T-helper 1 cell treated with Interleukin-12 subunit alpha and Interleukin-12 subunit beta and Interleukin-4 antibody, amounts not matched to agents 30 ng/mL and 1 ng/mL, for 36 hours (primary cell): ENCODE measurements around the gene PHF2. TPM values are rescaled to one million over a fixed set of nuclear protein-coding genes. Genes with fewer than 3 reads are reported as not detected.

Source experiments
- intact Hi-C: fragments of 100-400 bp; cut with micrococcal nuclease; formaldehyde crosslinking; loops from one replicate; pipeline ENCODE4 v1.15.1; 2024
- total RNA-seq: library from RNA; stranded (reverse); gene quantifications from 2 replicates; pipeline ENCODE4 v1.2.3, GENCODE V29; 2022

PHF2 gene
- 28.2 and 29.9 TPM in 2 replicates for total RNA-seq

DNA sequence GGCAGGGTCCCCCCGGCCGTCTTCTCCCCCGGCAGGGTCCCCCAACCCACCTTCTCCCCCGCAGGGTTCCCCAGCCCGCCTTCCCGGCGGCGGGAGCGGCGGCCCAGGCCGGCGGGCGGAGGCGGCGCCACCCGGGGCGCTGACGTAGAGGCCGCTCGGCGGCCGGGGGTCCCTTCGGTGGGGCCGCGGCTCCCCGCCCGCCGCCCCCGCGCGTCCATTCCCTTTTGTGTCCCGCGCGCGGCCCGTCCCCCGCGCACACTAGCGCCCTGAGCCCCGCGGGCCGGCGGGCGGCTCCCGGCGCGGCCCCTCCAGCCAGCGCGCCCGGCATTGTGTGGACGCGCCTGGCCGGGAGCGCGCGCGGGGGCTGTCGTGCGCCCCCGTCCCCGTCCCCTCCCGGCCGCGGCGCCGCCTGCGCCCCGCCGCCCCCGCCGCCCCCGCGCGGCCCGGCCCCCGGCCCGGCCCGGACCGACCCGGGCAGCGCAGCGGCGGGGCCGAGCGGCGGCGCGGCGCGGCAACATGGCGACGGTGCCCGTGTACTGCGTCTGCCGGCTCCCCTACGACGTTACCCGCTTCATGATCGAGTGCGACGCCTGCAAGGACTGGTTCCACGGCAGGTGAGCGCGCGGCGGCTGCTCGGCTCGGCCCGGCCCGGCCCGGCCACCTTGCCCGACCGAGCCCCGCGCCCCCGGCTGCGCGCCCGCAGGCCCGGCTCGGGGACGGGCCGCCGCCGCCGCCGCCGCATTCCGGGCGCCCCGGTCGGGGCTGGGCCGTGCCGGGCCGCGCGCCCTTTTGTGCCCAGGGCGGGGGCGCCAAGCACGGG lies at the start of gene PHF2:
PHF2 (plus strand) TSS at position 327 of the 820 bp plus-strand sequence; CDS start at position 517, 190 bp downstream.
- intact Hi-C loops: loop anchor here (1.0 kb wide), 2 partner anchors 10 to 811 kb away; no protein-coding TSS in a partner anchor

DNA sequence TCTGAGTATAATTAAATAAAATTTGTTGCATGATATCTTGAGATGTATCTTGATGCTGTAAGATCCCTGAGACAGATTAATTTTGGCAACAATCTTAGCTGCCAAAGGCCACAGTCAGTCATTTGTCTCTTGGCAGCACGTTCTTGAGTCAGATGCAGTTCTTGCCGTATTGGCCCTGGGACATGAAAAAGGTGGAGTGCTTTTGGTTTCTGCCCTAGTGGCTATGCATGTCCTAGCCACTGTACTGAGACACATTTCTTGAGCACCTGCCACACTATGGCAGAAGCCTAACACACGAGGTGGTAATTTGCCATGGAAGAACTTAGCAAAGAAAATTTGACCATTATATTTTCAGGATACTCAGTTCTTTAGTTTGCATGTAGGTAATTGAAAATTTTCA lies 45.0 kb upstream of the PHF2 start:
- intact Hi-C loops: no loop called here

DNA sequence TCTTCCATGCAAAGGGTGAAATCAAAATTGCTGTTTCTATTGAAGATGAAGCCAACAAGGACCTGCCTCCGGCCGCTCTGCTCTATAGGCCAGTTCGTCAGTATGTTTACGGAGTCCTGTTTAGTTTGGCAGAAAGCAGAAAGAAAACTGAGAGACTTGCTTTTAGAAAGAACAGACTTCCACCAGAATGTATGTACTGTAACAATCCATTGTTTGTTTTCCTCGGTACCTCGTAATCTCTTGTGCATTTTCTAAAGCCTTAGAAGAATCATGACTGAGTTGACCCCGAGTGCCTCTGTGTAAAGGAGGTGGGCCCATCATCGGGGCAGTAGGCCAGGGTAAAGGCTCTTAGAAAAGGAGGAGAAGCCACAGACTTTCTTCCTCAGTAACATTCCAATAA lies 44.2 kb upstream of the PHF2 start:
- intact Hi-C loops: no loop called here

DNA sequence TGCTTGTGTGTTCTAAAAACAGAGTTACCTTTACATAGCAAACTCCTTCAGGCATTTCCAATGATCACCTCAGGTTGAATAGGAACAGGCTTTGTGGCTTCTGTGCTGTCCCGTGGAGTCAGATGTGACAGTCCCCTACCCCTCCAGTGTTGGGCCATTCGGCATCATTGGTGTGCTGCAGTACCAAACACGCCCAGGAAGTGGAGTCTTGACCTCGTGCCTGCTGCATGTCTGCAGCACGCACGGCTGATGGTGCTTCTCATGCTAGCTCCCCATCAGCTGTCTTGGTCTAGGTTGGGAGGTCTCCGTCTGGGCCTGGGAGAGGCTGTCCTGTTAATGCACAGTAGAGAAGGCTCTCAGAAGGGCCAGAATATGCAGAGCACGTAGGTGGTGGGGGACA lies 42.5 kb upstream of the PHF2 start:
- intact Hi-C loops: no loop called here

DNA sequence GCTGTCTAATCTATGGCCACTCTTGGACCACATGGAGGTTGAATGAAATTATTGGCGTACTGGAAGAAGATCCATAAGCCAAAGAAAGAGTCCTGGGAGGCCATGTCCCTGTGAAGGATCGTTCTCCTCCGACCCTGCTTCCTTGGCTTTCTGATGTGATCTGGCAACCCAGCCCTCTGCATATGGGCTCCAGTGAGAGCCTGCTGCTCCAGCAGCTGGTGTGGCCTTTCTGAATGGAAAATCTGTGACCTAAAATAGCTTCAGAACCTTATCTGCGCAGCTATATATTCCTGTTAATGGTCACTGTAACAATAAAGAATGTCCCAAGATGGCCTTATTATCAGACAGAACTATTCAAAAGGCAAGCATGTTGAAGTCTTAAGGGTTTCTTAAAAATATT lies 40.2 kb upstream of the PHF2 start:
- intact Hi-C loops: no loop called here

DNA sequence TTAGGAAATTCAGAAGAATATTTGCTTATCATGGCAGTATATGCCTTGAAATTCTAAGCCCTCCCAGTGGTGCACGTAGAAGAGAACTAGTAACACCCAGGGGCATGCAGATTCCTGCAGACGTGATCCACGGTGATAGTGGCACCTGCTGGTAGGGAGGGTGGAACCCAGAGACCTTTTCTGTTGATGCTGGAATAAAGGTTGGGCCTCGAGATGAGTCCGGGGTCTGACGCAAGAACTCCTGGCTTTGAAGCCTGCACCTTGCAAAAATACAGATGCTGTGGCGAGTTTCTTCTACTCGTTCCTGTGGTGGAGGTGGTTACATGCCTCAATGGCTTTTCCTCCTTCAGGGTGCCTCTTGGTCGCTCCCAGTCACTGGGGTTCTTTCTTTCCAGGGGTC lies 39.5 kb upstream of the PHF2 start:
- intact Hi-C loops: no loop called here

DNA sequence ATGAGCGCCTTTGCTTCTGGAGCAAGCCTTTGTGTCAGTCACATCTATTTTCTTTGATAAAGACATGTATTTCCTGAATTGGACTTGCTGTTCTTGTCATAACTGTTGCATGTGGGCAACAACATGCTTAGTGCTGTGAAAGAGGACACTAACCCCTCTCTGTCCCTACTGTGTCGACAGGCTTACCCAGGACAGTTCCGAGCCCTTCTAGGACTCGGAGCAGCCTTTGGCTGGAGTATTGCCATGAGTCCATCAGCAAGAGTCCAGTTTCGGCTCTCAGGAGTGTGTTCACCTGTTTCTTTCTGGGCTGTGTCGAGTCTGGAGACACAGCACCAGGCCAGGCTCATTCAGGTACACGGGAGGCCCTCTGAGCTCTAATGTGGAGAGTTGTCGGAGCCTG lies 36.1 kb upstream of the PHF2 start:
- intact Hi-C loops: no loop called here

DNA sequence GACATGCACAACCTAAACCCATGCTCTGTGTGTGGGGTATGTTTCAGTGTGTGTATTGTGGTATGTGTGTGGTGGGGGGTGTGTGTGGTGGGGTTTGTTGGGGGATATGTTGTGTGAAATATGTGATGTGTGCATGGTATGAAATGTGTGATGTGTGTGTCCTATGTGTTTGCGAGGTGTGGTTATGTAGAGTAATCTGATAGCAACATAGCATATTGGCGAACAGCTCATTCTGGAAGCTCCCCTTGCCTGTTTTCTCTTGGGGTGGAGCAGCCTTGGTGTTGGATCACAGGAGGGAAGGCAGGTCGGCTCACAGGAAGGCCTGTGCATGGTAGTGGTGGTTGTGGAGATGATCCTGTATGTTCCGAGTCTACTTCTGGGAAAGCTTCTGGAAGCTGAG lies 35.4 kb upstream of the PHF2 start:
- intact Hi-C loops: no loop called here

DNA sequence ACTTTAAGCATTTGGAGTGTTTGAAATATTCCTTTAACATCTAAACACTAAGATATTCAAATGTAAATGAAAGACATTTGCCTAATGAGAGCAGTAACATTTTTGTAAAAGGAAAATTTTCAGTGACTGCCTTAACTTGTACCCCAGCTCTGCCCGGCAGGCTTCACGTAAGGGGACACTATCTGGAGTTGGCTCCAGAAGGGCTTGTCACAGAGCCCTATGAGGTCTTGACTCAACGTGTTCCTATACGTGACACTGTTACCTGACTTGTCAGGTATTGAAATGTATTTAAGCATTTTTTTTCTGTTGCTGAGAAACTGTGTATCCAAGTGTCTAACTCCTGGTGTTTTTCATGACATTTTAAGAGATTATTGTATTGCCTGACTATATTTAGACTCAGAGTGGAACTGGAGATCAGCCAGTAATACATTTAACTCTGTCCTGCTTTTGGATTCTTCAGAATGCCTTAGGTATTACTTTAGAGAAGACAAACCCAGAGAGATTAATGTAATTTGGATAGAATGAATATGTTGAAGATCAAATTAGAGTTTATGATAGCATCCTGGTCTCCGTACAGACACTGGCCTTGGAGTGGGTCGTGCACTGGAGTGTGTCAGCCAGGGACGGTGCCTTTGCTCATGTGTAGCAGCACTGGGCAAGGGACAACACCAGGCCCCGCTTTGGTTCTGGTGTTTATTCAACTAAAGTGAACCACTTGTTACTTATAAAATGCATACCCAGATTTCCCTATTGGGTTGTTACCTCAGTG lies 34.6 kb upstream of the PHF2 start:
- intact Hi-C loops: no loop called here

DNA sequence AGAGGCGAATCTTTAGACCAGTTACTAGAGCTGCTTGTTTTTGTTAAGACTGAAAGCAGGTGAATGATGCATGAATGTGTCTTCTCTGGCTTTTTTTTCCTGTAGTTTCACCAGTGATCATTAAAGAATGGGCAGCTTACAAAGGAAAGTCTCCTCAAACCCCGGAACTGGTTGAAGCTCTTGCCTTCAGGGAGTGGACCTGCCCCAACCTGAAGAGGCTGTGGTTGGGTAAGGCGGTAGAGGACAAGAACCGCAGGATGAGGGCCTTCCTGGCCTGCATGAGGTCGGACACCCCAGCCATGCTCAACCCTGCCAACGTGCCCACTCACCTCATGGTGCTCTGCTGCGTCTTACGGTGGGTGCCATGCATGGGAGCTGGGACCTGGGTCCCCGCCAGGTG lies 33.3 kb upstream of the PHF2 start:
- intact Hi-C loops: no loop called here

DNA sequence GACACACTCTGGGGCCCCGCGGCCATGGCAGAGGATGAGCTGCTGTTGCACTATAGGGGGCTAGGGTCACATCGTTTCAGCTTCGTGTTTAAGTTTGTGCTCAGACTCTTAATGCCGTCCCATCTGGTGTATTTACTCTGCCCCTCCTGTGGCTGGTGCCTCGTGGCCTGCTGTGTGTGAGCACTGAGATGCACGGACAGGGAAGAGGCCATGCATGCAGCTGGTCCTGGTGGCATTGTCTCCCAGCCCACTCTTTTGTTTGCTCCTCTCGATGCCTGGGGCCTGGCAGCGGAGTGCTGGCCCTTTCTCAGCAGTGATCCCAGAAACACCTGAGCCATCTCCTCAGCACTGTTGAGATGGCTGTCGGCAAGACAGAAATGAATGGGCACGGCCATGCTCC lies 30.0 kb upstream of the PHF2 start:
- intact Hi-C loops: no loop called here

DNA sequence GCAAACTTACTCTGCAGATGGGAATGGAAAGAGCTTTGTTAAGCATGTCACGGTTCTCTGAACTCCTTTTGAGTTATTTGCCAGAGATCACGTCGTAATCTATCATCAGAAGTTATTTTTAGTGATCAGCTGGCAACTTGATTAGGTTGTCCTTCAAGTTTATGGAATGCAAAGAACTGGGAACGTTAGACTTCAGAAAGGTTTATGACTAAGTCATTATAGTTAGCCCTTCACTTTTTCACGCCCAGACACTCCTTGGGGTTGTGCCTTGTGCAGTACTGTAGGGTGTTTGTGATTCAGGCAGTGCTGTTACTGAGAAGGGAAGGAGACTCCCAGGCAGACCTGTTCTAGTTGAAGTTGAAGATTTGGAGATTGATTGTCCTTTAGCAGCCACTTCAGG lies 26.8 kb upstream of the PHF2 start:
- intact Hi-C loops: no loop called here

DNA sequence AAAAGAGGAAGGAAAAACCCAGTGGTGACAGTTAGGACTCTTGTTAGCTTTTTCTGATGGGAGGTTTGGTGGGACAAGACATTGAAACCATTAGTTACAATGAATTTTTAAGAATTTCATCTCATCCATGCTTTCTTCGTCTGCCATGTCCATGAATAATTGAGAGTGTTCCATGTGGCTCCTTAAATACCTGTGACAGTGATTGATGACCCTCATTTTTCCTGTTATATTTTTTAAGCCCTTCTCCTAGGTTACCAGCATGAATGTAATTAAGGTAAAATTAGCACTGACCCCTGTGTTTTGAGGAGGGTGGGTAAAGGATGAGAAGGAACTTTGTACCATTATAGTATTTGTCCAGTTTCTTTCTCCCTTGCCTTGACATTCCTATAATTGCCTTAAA lies 23.5 kb upstream of the PHF2 start:
- intact Hi-C loops: no loop called here

DNA sequence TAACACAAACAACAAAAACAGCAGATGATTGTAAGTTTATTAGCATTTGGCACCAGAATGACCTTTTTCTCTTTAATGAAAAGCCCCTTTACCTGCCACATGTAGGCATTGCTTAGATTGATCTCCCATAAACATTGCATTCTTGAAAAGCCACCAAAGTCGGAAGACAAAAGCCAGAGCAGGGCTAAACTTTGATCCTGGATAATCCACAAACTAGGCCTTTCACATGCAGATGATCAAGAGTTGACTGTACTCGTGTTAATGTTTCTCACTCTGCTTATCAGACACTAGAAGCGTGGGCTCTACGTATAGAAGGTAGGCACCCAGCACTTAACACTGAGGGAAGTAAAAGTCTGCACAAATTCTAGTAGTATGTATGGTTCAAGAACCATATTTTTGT lies 21.0 kb upstream of the PHF2 start:
- intact Hi-C loops: no loop called here

DNA sequence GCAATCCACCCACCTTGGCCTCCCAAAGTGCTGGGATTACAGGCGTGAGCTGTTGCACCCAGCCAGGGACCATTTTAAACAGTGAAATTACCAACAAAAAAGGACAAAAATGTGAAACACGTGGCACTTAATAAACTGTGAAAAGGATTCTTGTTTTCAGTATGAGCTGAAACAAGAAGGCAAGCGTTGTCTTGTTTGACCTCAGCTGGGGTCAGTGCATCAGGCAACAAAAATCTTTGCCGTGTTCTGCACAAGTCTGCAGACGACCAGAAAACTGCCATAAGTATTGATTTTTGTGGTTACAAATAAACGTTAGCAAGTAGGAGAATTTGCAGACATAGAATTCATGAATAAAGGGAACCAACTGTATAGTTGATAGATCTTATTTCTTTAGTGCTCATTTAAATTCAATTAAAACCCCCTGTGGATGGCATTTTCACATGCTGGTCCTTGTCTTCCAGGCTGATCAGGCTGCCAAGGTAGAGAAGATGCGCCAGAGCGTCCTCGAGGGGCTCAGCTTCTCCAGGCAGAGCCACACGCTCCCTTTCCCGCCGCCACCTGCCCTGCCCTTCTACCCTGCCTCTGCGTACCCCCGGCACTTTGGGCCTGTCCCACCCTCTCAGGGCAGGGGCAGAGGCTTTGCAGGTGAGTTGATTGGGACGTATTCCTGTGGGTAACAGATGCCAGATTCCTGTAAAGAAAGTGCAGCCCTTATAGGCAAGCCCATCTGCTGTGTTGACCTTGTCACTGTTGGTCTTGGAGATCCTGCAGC lies 18.8 kb upstream of the PHF2 start:
- intact Hi-C loops: no loop called here

DNA sequence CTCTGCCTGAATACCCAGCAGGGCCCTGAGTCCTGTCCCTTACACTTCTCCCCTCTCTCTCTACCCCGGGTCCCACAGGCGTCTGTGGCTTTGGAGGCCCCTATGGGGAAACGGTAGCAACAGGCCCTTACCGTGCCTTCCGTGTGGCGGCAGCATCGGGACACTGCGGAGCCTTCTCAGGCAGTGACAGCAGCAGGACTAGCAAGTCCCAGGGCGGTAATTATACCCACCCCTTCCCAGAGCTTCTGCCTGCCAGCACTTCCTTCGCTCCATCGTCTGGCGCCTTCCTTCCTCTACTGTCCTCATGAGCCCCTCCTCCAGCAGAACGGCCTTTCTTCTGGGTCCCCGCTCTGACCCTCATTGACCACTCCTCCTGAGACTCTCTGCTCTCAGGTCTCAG lies 17.9 kb upstream of the PHF2 start:
- intact Hi-C loops: no loop called here

DNA sequence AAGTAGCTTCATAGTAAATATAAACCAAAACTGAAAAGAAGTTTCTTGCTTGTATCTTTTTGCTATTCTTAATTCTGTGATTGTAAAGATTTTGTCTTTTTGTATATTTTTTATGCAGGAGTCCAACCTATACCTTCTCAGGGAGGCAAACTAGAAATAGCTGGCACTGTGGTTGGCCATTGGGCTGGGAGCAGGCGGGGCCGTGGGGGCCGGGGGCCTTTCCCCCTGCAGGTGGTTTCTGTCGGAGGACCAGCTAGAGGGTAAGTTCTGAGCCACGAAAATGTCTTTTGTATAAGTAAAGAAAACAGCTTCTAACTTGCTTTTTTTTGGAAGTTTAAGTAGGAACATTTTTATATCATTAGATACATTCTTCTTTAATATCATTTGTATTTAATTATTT lies 15.4 kb upstream of the PHF2 start:
- intact Hi-C loops: loop anchor here (10.0 kb wide), 2 partner anchors 536 to 1446 kb away; partner anchors contain the start of gene SPTLC1

DNA sequence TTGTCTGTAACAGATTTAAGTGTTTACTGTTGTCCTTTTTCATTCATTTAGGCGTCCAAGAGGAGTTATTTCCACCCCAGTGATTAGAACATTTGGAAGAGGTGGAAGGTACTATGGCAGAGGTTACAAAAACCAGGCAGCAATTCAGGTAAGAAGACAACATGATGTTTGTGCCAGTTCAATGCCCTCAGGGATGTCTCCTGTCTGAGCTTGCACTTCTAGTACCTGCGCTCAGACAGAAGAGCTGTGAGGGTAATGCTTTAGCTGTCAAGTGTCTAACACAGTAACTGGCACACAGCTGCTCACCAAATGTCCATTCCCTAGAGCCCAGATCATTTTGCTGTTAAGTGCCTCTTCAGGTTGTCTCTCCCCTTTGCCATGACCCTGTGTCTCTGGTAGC lies 14.2 kb upstream of the PHF2 start:
- intact Hi-C loops: loop anchor here (10.0 kb wide), 2 partner anchors 537 to 1447 kb away; partner anchors contain the start of gene SPTLC1

DNA sequence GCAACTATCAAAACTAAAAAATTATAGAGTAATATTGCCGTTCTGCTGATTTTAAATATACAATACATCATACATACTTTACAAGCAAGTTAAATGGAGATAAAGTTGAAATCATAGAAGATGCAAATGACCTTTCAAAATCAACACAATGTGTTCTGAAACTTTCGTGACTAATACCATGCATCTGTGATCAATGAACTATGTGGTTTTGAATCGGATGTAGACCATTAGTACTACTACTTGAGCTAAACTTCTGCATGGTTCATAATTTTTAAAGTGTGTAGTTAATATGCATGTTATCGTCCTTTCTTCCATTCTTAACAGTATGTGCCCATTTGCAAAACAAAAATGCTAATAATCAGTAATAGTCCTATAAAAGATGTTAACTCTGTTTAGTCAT lies 11.3 kb upstream of the PHF2 start:
- intact Hi-C loops: loop anchor here (5.0 to 10.0 kb wide), 5 partner anchors 288 to 1450 kb away; partner anchors contain the start of gene SPTLC1

DNA sequence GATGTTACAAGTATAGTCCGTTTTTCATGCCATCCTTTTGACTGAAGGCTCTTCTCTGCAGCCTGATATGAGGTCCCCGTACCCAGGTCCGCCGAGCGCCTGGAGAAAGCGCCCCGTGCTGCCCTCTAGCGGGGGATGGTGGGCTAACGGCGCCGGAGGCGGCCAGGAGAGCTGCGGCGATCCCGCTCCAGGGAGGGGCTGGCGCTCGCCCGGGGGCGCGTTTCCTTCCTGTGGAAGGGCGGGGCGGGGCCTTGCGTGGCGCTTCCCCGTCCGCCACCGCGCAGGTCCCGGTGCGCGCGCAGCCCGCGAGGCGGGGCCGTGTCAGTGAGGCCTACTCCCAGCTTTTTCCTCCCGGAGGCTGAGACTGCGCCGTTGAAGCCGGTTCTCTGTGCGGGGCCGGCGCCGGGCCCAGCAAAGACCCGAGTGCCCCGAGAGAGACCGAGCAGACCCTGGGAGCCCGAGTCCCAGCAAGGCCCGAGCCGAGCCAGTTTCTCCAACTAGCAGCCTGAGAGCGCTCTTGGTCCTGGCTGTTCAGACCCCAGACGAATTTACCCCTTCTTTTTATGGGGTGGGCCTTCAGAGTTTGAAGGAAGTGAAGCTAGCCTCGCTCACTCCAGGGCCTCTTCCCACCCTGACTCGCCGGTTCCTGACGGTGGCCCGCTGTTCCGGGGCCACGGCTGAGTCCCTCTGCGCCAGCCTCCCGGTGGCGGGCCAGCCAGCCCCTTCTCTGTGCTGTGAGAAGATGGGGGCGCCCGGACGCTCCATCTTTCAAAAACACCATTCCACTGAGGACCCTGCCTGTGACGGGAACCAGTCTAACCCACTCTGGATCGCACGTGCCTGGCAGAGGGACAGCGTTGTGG lies 9.7 kb upstream of the PHF2 start:
- intact Hi-C loops: loop anchor here (1.0 to 10.0 kb wide), 15 partner anchors 10 to 1452 kb away; partner anchors contain the start of genes FAM120AOS, NINJ1, PHF2 and SPTLC1
